Measurements from ENCODE around the gene RAPGEF2.

RAPGEF2 gene

DNA sequence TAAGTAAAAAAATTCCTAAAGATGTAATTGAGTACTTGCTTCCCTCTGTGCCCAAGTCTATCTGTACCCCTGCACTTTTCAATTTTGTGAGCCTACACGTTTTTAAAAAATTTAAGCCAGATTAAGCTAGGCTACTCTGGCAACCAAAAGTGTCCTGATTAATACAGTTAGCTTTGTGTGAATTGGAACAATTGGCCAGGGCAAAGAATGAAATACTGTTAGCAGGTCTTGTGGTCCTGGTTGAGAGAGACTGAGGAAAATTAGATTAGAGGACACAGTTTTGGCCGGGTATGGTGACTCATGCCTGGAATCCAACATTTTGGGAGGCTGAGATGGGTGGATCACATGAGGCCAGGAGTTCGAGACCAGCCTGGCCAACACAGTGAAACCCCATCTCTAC is 293.3 kb downstream of the RAPGEF2 start:
- intact Hi-C loops (cut with DNase I) = no loop called here
- no peak for DNase-seq

GRCh38 chr4:159398236-159398638 is 295.4 kb downstream of the RAPGEF2 start:
- DNase-seq = no peak
- intact Hi-C loops (cut with DNase I) = no loop called here

GRCh38 chr4:159400558-159401225 is 297.8 kb downstream of the RAPGEF2 start:
- intact Hi-C loops (cut with DNase I) = no loop called here
- DNase-seq = peak in 3 of 42 donors; percentile 1 to 11 (median 2)

- no peak for DNase-seq
- intact Hi-C loops (cut with DNase I) = no loop called here
These were observed 298.4 kb downstream of the RAPGEF2 start for GRCh38 chr4:159401226-159401712.

DNA sequence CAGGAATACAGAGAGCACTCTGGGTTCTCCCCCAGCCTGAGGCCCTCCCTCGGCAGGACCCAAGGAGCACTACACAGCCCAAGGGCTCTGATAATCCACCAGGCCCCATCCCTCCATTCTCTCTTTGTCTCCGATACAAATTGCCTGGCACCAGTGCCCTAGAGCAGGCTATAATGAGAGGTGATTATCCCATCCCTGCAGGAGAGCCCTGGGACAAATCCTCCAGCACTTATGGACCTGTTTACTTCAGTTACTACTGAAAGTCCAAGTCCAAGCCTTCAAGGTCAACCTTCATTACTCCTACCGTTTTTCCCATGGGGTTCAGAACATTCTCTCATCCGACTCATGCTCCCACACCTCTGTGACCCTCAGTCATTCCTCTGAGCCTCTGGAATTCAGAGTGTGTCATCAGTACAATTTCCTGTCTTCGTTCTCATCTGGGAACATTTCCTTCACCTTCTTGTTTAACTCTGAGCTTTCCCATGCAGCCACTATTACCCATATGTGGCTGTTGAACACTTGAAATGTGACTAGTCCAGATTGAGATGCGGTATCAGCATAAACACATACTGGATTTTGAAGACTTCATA is 299.0 kb downstream of the RAPGEF2 start:
- DNase-seq = no peak
- intact Hi-C loops (cut with DNase I) = no loop called here

All from head of caudate nucleus (tissue), 42 donors.